ENCODE data around the gene RIIAD1.

DNA sequence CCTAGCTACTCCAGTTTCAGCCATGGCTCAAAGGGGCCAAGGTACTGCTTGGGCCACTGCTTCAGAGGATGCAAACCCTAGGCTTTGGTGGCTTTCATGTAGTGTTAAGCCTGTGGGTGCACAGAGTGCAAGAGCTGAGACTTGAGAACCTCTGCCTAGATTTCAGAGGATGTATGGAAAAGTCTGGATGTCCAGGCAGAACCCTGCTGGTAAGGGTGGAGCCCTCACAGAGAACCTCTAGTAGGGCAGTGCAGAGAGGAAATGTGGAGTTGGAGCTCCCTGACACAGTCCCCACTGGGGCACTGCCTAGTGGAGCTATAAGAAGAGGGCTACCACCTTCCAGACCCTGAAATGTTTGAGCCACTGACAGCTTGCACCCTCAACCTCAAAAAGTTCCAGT is 16.2 kb downstream of the RIIAD1 start:
- TF ChIP-seq, protein P1, sequence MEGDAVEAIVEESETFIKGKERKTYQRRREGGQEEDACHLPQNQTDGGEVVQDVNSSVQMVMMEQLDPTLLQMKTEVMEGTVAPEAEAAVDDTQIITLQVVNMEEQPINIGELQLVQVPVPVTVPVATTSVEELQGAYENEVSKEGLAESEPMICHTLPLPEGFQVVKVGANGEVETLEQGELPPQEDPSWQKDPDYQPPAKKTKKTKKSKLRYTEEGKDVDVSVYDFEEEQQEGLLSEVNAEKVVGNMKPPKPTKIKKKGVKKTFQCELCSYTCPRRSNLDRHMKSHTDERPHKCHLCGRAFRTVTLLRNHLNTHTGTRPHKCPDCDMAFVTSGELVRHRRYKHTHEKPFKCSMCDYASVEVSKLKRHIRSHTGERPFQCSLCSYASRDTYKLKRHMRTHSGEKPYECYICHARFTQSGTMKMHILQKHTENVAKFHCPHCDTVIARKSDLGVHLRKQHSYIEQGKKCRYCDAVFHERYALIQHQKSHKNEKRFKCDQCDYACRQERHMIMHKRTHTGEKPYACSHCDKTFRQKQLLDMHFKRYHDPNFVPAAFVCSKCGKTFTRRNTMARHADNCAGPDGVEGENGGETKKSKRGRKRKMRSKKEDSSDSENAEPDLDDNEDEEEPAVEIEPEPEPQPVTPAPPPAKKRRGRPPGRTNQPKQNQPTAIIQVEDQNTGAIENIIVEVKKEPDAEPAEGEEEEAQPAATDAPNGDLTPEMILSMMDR (IDR thresholded peaks at IDR 0.05; ENCODE audit: poor library complexity) = no peak
- TF ChIP-seq EZH2phosphoT487 (IDR thresholded peaks at IDR 0.05; ENCODE audit: low read depth, severe bottlenecking, unreplicated experiment) (no peak), EZH2 (IDR thresholded peaks at IDR 0.05; ENCODE audit: borderline replicate concordance) (no peak)
